Breast epithelium (tissue), 4 donors: ENCODE data around the gene PRR19. TPM values are rescaled to one million over a fixed set of nuclear protein-coding genes. Genes with fewer than 3 reads are reported as not detected.

Source experiments
- DNase-seq, 2 donors: peaks; one replicate each; pipeline ENCODE4 v3.0.0-alpha.2; 2019; ENCODE audit warnings: low spot score in 2 of 2
- H3K27ac ChIP-seq, 2 donors: fragments of 200-600 bp; sonication (generic) in 1 of 2; one replicate each; pipeline ENCODE4 v1.5.1; 2016 to 2019; ENCODE audit warnings: mild to moderate bottlenecking in 1 of 2
- H3K27me3 ChIP-seq, 2 donors: fragments of 200-600 bp; sonication (generic) in 1 of 2; one replicate each; pipeline versions ENCODE4 v1.5.1 to v1.6.0; 2017 to 2019; ENCODE audit warnings: control low read depth in 1 of 2, mild to moderate bottlenecking in 1 of 2
- H3K36me3 ChIP-seq: fragments of 200-600 bp; one replicate; pipeline ENCODE4 v1.5.1; 2019
- H3K4me1 ChIP-seq, 2 donors: fragments of 200-600 bp; sonication (generic); one replicate each; pipeline ENCODE4 v1.5.1; 2016 to 2019; ENCODE audit warnings: control low read depth in 1 of 2
- H3K4me3 ChIP-seq, 3 donors: fragments of 200-600 bp; sonication (generic); 1 replicate in 2 of 3; 2 replicates in 1 of 3; pipeline ENCODE4 v1.5.1; 2016 to 2019; ENCODE audit warnings: mild to moderate bottlenecking in 3 of 3, moderate library complexity in 2 of 3
- H3K9me3 ChIP-seq, 2 donors: fragments of 200-600 bp; sonication (generic) in 1 of 2; one replicate each; pipeline ENCODE4 v1.5.1; 2016 to 2019; ENCODE audit warnings: control low read depth in 1 of 2
- CTCF ChIP-seq, 3 donors: fragments of 450-650 bp; IDR thresholded peaks; one replicate each; pipeline ENCODE4 v1.5.1; 2016 to 2017; ENCODE audit warnings: antibody characterized with exemption in 3 of 3, mild to moderate bottlenecking in 3 of 3, moderate library complexity in 3 of 3
- POLR2A ChIP-seq: fragments of 450-650 bp; IDR thresholded peaks from one replicate; pipeline ENCODE4 v1.6.1; 2016; ENCODE audit warnings: antibody characterized with exemption, mild to moderate bottlenecking, moderate library complexity
- POLR2AphosphoS5 ChIP-seq, 3 donors: sonication (generic); formaldehyde crosslinking; IDR thresholded peaks; one replicate each; pipeline ENCODE4 v1.6.1; 2017; ENCODE audit warnings: antibody characterized with exemption in 3 of 3
- intact Hi-C: fragments of 100-400 bp; cut with DNase I; formaldehyde crosslinking; loops from one replicate; pipeline ENCODE4 v1.15.1; 2023; ENCODE audit warnings: low total_unique reads
- total RNA-seq, 3 donors: library from RNA; depleted of rRNA; stranded (reverse); fragments of >200 nt; gene quantifications; one replicate each; pipeline ENCODE4 v1.1.0, GENCODE V29; 2016

PRR19 gene
- total RNA-seq, 3 donors from 2014 or later = 0.33 to 2.6 (median 0.48) TPM

GRCh38 chr19:42267644-42268141, 34.2 kb upstream of the PRR19 start:
- TF ChIP-seq POLR2AphosphoS5 (IDR thresholded peaks at IDR 0.05) = no peak
- TF ChIP-seq CTCF (IDR thresholded peaks at IDR 0.05) = peak in 1 of 3 donors; percentile 30
- H3K4me3 ChIP-seq = peak overlapping the region; percentile 64 to 70 (median 68)
- peak in 1 of 2 donors; percentile 36 for DNase-seq
- H3K36me3 ChIP-seq = no peaks in the 10 kb centered on the region
- intact Hi-C loops = no loop called here
- H3K27me3 ChIP-seq = no peaks in the 10 kb centered on the region
- H3K4me1 ChIP-seq = peaks cover 13% of the 10 kb centered on the region in 2 donors
- peak overlapping the region; percentile 97 to 100 for H3K27ac ChIP-seq
- no peaks in the 10 kb centered on the region for H3K9me3 ChIP-seq

- Histone ChIP-seq H3K27ac (peak overlapping the region; percentile 97 to 100), H3K9me3 (no peaks in the 10 kb centered on the region), H3K4me3 (peak overlapping the region; percentile 64 to 70 (median 68)), H3K36me3 (no peaks in the 10 kb centered on the region), H3K4me1 (peaks cover 13% of the 10 kb centered on the region in 2 donors), H3K27me3 (no peaks in the 10 kb centered on the region)
- TF ChIP-seq CTCF (IDR thresholded peaks at IDR 0.05) (peak; percentile 8 to 21 (median 17)), POLR2AphosphoS5 (IDR thresholded peaks at IDR 0.05) (peak; percentile 91 to 96 (median 92)), POLR2A (peak; percentile 72)
- DNase-seq = peak; percentile 99 to 100
- intact Hi-C loops = no loop called here
Measured at GRCh38 chr19:42268142-42268703, 33.7 kb upstream of the PRR19 start.

- Histone ChIP-seq H3K4me3 (peak within 1 kb of the TSS; percentile 64 to 76 (median 68)), H3K9me3 (no peaks in the 10 kb centered on the region), H3K4me1 (peaks cover 13% of the 10 kb centered on the region in 2 donors), H3K36me3 (no peaks in the 10 kb centered on the region), H3K27me3 (no peaks in the 10 kb centered on the region), H3K27ac (peak within 1 kb of the TSS; percentile 98 to 100)
- intact Hi-C loops = no loop called here
- DNase-seq = peak; percentile 99 to 100
- no peak for TF ChIP-seq POLR2AphosphoS5 (IDR thresholded peaks at IDR 0.05)
- no peak for TF ChIP-seq CTCF (IDR thresholded peaks at IDR 0.05)
- no peak for TF ChIP-seq POLR2A
Measured at GRCh38 chr19:42268704-42269477, 33.0 kb upstream of the PRR19 start, which contains the start of gene CIC. CIC (plus strand) TSS chr19:42269252; CDS start chr19:42271784, 2,532 bp downstream.

GRCh38 chr19:42269478-42270345, 32.2 kb upstream of the PRR19 start:
- H3K4me1 ChIP-seq = peaks cover 13 to 15% of the 10 kb centered on the region in 2 donors
- H3K27ac ChIP-seq = peak overlapping the region; percentile 98 to 100
- intact Hi-C loops = no loop called here
- H3K27me3 ChIP-seq = no peaks in the 10 kb centered on the region
- no peaks in the 10 kb centered on the region for H3K36me3 ChIP-seq
- H3K4me3 ChIP-seq = peak overlapping the region; percentile 51 to 76 (median 68)
- no peaks in the 10 kb centered on the region for H3K9me3 ChIP-seq
- DNase-seq = peak in 1 of 2 donors; percentile 58
- TF ChIP-seq POLR2A (no peak), POLR2AphosphoS5 (IDR thresholded peaks at IDR 0.05) (no peak), CTCF (IDR thresholded peaks at IDR 0.05) (no peak)
